CD1c-positive myeloid dendritic cell (primary cell): ENCODE data around the gene MAML3.
"Not testable (repeated sequence)": the region's sequence is repeated elsewhere in the genome, so short reads cannot be mapped to it uniquely, and the experiment has no call there.

Experiments
- DNase-seq: peaks from one replicate; pipeline ENCODE4 v3.0.0-alpha.2; 2016; ENCODE audit errors: extremely low spot score

The MAML3 gene

DNA sequence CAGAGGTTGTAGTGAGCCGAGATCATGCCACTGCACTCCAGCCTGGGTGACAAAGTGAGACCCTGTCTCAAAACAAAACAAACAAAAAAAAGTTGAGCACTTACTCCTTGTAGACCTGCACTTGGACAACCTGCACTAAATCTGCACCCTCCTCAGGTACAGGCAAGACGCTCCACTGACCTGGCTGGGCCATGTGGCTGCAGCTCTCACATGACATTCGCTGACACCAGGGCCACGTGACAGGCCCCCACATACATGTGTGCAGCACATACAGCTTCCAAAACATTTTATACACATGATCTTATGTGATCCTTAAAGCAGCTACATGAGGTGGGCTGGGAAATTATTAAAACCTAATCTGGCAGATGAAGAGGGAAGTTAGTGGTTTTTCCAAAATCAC lies 425.8 kb downstream of the MAML3 start:
- no peak for DNase-seq

DNA sequence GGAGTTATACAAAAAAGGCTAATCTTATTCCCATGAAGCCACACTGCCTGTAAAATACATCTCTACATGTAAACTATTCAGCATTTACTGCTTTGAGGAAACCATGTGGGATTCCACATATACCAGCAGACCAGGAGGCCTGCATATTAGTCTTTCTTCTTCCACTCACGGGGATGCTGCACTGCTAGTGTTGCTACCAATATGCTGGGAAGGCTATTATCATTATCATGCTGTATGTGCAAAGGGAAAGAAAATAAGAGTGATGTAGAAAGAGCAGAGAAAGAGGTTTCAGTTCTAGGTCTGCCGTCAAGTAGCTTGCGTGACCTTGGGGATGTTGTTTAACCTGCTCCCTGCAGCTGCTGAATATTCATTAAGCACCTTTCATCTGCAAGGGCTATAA lies 427.4 kb downstream of the MAML3 start:
- no peak for DNase-seq

- no peak for DNase-seq
These were observed 428.7 kb downstream of the MAML3 start for GRCh38 chr4:139725236-139725635.

- DNase-seq = no peak
These were observed 432.2 kb downstream of the MAML3 start for GRCh38 chr4:139721789-139722188.

GRCh38 chr4:139720806-139721205 lies 433.2 kb downstream of the MAML3 start:
- no peak for DNase-seq

DNA sequence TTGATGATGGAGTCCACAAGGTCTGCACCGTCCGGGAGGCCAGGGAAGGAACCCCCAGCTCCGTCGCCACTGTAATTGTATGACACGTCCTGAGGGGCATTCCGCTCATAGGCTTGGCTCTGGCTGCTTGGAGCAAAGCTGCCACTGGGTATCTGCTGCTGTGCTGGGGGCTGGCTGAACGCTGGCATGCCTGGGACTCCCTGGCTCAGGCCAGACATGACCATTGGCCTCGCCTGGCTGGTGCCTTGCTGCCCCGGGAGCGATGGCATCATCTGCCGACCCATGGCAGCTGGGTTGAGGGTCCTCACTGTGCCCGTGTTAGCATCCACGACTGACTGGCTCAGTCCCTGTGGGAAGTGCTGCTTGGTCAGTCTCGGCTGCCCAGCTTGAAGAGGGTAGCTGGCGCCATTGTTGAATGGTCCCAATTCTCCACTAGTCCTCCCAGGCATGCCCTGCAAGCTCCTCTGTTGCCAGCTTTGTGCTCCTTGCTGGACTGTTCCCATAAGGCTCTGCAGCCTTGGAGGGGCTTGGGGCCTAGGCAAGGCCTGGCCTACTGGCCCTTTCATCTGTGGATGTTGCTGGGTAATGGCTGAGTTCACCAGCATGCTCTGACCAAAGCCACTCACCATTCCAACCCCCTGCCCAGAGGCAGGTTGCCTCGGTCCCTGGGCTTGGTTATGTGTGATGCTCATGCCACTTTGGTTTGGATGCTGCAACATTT lies 434.4 kb downstream of the MAML3 start:
- no peak for DNase-seq

- no peak for DNase-seq
These were observed 435.2 kb downstream of the MAML3 start for GRCh38 chr4:139718833-139719232.

GRCh38 chr4:139718358-139718757 lies 435.6 kb downstream of the MAML3 start:
- no peak for DNase-seq

GRCh38 chr4:139715746-139716391 lies 438.1 kb downstream of the MAML3 start:
- DNase-seq = no peak

DNA sequence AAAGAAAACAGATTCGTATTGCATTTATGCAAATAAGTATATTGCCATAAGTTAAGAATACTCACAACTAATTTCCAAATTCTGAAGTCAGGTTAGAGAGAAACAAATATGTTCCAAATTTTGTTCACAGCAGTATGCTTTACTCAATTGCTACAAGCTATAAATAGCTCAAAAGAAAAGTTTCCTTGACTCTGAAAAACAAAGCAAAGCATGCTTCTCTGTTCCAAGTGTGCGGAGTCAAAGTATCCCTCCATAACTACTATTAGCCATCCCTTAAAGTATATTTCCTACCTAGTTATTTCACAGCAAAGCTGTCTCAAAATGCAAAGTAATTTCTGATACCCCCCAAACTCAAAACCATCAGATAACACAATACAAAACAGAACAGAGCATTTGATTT lies 441.1 kb downstream of the MAML3 start:
- no peak for DNase-seq

DNA sequence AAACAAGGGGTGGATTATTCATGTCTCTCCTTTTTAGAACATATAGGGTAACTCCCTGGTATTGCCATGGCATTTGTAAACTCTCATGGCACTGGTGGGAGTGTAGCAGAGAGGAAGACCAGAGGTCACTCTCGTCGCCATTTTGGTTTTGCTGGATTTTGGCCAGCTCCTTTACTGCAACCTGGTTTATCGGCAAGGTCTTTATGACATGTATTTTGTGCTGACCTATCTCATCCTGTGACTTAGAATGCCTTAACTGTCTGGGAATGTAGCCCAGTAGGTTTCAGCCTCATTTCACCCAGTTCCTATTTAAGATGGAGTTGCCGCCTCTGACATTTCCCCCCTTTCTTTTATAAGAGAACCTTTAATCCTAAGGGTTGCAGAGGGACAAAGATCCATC lies 442.5 kb downstream of the MAML3 start:
- DNase-seq = no peak

DNA sequence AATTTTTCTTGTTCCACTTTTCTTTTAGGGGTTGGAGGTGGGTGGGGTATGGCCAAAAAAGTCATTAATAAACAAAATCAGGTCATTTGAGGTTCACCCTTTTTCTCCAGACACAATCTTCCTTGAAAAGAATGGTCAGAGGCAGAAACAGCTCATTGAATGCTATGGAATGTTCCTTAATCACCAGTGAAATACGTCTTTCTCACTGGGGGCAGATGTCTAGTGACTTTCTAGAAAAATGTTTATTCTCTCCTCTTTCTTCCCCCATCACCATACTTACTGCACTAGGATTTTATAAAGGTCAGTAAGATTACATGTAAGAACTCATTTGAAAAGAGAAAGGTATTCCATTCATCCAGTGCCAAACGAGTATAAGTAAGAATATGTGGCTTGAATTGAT lies 443.9 kb downstream of the MAML3 start:
- no peak for DNase-seq

- no peak for DNase-seq
These were observed 444.3 kb downstream of the MAML3 start for GRCh38 chr4:139709660-139710059.

DNA sequence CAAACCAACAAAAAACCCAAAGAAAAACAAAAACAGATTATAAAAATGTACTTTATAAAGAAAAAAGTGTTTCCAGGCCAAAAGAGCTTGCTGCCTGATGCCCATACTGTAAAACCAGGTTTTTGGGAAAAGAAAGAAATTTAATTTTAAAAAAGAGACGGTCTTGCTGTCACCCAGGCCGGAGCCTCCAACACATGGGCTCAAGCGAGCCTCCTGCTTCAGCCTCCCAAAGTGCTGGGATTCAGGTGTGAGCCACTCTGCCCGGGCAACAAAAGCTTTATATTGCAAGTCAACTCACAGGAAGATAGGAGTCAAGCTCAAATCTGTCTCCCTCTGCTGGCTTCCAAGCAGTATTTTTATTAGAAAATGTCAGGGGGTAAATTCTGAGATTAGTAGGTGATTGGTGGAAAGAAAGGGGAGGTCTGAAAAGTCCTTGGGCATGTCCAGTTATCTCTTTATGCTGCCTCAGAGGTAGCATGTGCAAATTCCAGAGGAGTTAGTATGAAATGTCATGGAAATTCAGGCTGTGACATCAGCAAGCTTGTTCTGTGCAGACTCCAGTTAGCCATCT lies 449.0 kb downstream of the MAML3 start:
- DNase-seq = no peak

GRCh38 chr4:139700568-139700967 lies 453.4 kb downstream of the MAML3 start:
- no peak for DNase-seq

DNA sequence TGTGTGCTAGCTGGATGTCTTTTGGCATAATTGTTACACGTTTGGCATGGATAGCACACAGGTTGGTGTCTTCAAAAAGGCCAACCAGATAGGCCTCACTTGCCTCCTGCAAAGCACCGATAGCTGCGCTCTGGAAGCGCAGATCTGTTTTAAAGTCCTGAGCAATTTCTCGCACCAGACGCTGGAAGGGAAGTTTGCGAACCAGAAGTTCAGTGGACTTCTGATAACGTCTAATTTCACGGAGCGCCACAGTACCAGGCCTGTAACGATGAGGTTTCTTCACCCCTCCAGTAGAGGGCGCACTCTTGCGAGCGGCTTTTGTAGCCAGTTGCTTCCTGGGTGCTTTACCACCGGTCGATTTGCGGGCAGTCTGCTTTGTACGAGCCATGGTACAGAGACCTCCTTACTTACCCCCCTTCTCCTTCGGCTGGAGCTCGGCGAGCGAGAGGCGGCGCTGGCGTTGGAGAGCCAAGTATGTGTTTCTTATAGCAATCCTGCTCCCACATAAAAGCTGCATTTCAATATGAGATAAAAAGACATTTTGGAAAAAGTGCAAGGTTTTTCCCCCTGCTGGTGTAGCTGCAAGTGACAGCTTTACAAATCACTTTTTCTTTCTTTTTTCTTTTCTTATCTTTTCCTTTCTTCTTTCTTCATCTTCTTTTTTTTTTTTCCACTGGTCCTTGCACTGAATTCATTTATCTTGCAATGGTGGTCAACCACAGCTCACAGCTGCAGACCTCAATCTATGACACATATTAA lies 455.6 kb downstream of the MAML3 start:
- not testable (repeated sequence) for DNase-seq

GRCh38 chr4:139696491-139696890 lies 457.5 kb downstream of the MAML3 start:
- DNase-seq = no peak

GRCh38 chr4:139694522-139695107 lies 459.4 kb downstream of the MAML3 start:
- DNase-seq = no peak

GRCh38 chr4:139692309-139693012 lies 461.5 kb downstream of the MAML3 start:
- DNase-seq = peak; percentile 28

DNA sequence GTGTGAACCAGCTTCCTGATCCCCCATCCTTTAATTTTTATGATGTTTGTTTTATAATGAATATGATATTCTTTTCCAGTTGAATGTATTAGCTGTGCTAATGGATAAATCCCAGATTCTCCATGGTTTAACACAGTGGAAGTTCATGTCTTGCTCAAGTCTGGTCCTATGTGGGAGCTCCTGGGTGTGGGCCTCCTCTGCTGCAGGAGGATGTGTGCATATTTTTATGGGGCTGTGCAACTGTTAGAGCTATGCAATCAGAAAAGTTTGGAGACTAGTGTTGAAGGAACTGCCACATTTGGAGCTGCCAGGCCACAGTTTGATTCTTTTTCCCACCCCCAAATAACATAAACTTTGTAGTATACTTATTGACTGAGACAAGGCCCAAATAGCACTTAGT lies 463.6 kb downstream of the MAML3 start:
- no peak for DNase-seq

- no peak for DNase-seq
These were observed 464.8 kb downstream of the MAML3 start for GRCh38 chr4:139689093-139689722.
